H1 (cell line): ENCODE measurements around the gene BTBD9. TPM values are rescaled to one million over a fixed set of nuclear protein-coding genes. Genes with fewer than 3 reads are reported as not detected.

Source experiments
- CTCF ChIA-PET: fragments of 300-600 bp; sonication (Branson Sonifier 250); formaldehyde crosslinking; loops from one replicate; lab custom pipeline; 2021; ENCODE audit not compliant: partially characterized antibody; lab: Charles Lee
- POLR2A ChIA-PET: fragments of 300-600 bp; sonication (Branson Sonifier 250); formaldehyde crosslinking; loops from one replicate; lab custom pipeline; 2021; ENCODE audit warnings: inconsistent platforms; ENCODE audit not compliant: partially characterized antibody; lab: Charles Lee
- DNase-seq, 2 experiments: peaks; one replicate each; pipeline versions ENCODE4 v3.0.0 to v3.0.0-alpha.2; 2010 to 2022; ENCODE audit warnings: low spot score in 2 of 2, low read depth in 1 of 2, mixed read lengths in 1 of 2
- FAIRE-seq: peaks from 2 replicates; lab custom pipeline; 2011; peaks lifted over from hg19 to GRCh38; lab: Jason Lieb, UNC
- H2AFZ ChIP-seq: 2 replicates; pipeline ENCODE4 v1.8.1; 2012; ENCODE audit warnings: low read length, inconsistent platforms
- H2AK5ac ChIP-seq: 2 replicates; pipeline ENCODE4 v1.6.1; 2013; ENCODE audit warnings: low read depth, low read length
- H2BK120ac ChIP-seq: replicated peaks from 2 replicates; pipeline ENCODE3; 2013; ENCODE audit warnings: low read depth, low read length, inconsistent platforms
- H2BK12ac ChIP-seq: 2 replicates; pipeline ENCODE4 v1.6.1; 2013; ENCODE audit warnings: low read depth, low read length
- H2BK15ac ChIP-seq: 2 replicates; pipeline ENCODE4 v1.6.1; 2013; ENCODE audit warnings: low read length
- H2BK20ac ChIP-seq: 2 replicates; pipeline ENCODE4 v1.6.1; 2013; ENCODE audit warnings: low read length
- H2BK5ac ChIP-seq: 2 replicates; pipeline ENCODE4 v1.6.1; 2013; ENCODE audit warnings: low read depth, low read length
- H3K14ac ChIP-seq: 2 replicates; pipeline ENCODE4 v1.6.1; 2013; ENCODE audit warnings: inconsistent platforms; ENCODE audit not compliant: insufficient read length
- H3K18ac ChIP-seq: 2 replicates; pipeline ENCODE4 v1.6.1; 2013; ENCODE audit warnings: low read length; ENCODE audit errors: extremely low read depth
- H3K23ac ChIP-seq: 2 replicates; pipeline ENCODE4 v1.6.1; 2013; ENCODE audit warnings: inconsistent platforms; ENCODE audit not compliant: insufficient read length
- H3K23me2 ChIP-seq: 2 replicates; pipeline ENCODE4 v1.6.1; 2013; ENCODE audit warnings: low read depth, low read length
- H3K27ac ChIP-seq: 2 replicates; pipeline ENCODE4 v1.6.1; 2011; ENCODE audit warnings: low read depth, low read length, inconsistent platforms
- H3K27me3 ChIP-seq, 4 experiments: replicated peaks in 1 of 4; 1 replicate in 1 of 4; 2 replicates in 3 of 4; pipeline versions ENCODE4 v1.6.1 to v1.8.1; 2011 to 2013; ENCODE audit warnings: low read length in 3 of 4, mild to moderate bottlenecking in 3 of 4, inconsistent platforms in 2 of 4, mixed read lengths in 2 of 4, moderate library complexity in 1 of 4; ENCODE audit not compliant: control insufficient read depth in 3 of 4, insufficient read depth in 3 of 4; ENCODE audit errors: extremely low read depth in 1 of 4
- H3K36me3 ChIP-seq, 4 experiments: 2 replicates each; pipeline versions ENCODE4 v1.6.1 to v1.8.1; 2011 to 2013; ENCODE audit warnings: mild to moderate bottlenecking in 4 of 4, low read length in 3 of 4, moderate library complexity in 2 of 4, control low read depth in 1 of 4, inconsistent platforms in 1 of 4; ENCODE audit not compliant: insufficient read depth in 4 of 4, control insufficient read depth in 2 of 4
- H3K4ac ChIP-seq: replicated peaks from 2 replicates; pipeline ENCODE3; 2013; ENCODE audit warnings: low read length, low read depth, mixed read lengths, inconsistent platforms; ENCODE audit not compliant: insufficient read length
- H3K4me1 ChIP-seq, 4 experiments: replicated peaks in 1 of 4; 1 replicate in 1 of 4; 2 replicates in 3 of 4; pipeline versions ENCODE4 v1.6.1 to v1.8.1; 2011 to 2013; ENCODE audit warnings: low read length in 3 of 4, inconsistent platforms in 2 of 4, mixed read lengths in 1 of 4; ENCODE audit not compliant: insufficient read depth in 4 of 4, control insufficient read depth in 3 of 4
- H3K4me2 ChIP-seq, 2 experiments: 2 replicates each; pipeline versions ENCODE4 v1.6.1 to v1.8.1; 2011 to 2013; ENCODE audit warnings: low read depth in 2 of 2, low read length in 2 of 2, control low read depth in 1 of 2, inconsistent platforms in 1 of 2, mild to moderate bottlenecking in 1 of 2; ENCODE audit not compliant: insufficient read depth in 1 of 2
- H3K4me3 ChIP-seq, 4 experiments: fragments of 200-600, 300-600 bp in 1 of 4; sonication (generic), shearing (Covaris generic), sonication (Bioruptor Twin) in 1 of 4; 2 replicates each; pipeline versions ENCODE4 v1.5.1 to v1.8.1; 2011 to 2016; ENCODE audit warnings: low read length in 4 of 4, low read depth in 3 of 4, control low read depth in 2 of 4, inconsistent platforms in 2 of 4, mild to moderate bottlenecking in 2 of 4, mixed read lengths in 1 of 4, moderate library complexity in 1 of 4; ENCODE audit not compliant: insufficient read depth in 2 of 4; ENCODE audit errors: extremely low read depth in 1 of 4
- H3K56ac ChIP-seq: replicated peaks from 2 replicates; pipeline ENCODE3; 2013; ENCODE audit warnings: low read depth, mild to moderate bottlenecking, mixed read lengths, low read length, inconsistent platforms; ENCODE audit not compliant: insufficient read length
- H3K79me1 ChIP-seq: 2 replicates; pipeline ENCODE4 v1.6.1; 2013; ENCODE audit warnings: low read depth, low read length, control low read depth
- H3K79me2 ChIP-seq, 2 experiments: 2 replicates each; pipeline versions ENCODE4 v1.6.1 to v1.8.1; 2012 to 2013; ENCODE audit warnings: low read length in 2 of 2, mild to moderate bottlenecking in 2 of 2, inconsistent platforms in 1 of 2; ENCODE audit not compliant: insufficient read depth in 2 of 2, control insufficient read depth in 1 of 2
- H3K9ac ChIP-seq, 4 experiments: replicated peaks in 1 of 4; 1 replicate in 1 of 4; 2 replicates in 3 of 4; pipeline versions ENCODE4 v1.6.1 to v1.8.1; 2011 to 2013; ENCODE audit warnings: low read depth in 3 of 4, low read length in 3 of 4, control low read depth in 2 of 4, mild to moderate bottlenecking in 2 of 4, moderate library complexity in 2 of 4, inconsistent platforms in 1 of 4; ENCODE audit errors: extremely low read depth in 1 of 4
- H3K9me3 ChIP-seq, 2 experiments: 2 replicates each; pipeline versions ENCODE4 v1.6.1 to v1.8.1; 2012 to 2013; ENCODE audit warnings: mild to moderate bottlenecking in 2 of 2, moderate library complexity in 2 of 2, control low read depth in 1 of 2, inconsistent platforms in 1 of 2, low read depth in 1 of 2, low read length in 1 of 2, mixed read lengths in 1 of 2; ENCODE audit not compliant: insufficient read depth in 2 of 2
- H4K20me1 ChIP-seq, 2 experiments: replicated peaks in 1 of 2; 2 replicates each; pipeline versions ENCODE3 to v1.8.1; 2011 to 2013; ENCODE audit warnings: inconsistent platforms in 2 of 2, low read length in 2 of 2, mild to moderate bottlenecking in 1 of 2; ENCODE audit not compliant: insufficient read depth in 2 of 2, control insufficient read depth in 1 of 2
- H4K5ac ChIP-seq: 2 replicates; pipeline ENCODE4 v1.6.1; 2013; ENCODE audit warnings: low read length, low read depth, mixed read lengths, inconsistent platforms; ENCODE audit not compliant: insufficient read length
- H4K8ac ChIP-seq: 2 replicates; pipeline ENCODE4 v1.8.0; 2013; ENCODE audit warnings: mild to moderate bottlenecking, moderate library complexity, low read length, inconsistent platforms; ENCODE audit not compliant: insufficient read depth; ENCODE audit errors: extremely low read depth
- H4K91ac ChIP-seq: replicated peaks from 2 replicates; pipeline ENCODE3; 2013; ENCODE audit warnings: low read length, mixed read lengths, inconsistent platforms; ENCODE audit not compliant: insufficient read length
- BRCA1 ChIP-seq: IDR thresholded peaks from 2 replicates; pipeline ENCODE4 v1.6.1; 2012; ENCODE audit warnings: low read depth, low read length, improper control_type of control experiment
- EGR1 ChIP-seq: IDR thresholded peaks from 2 replicates; pipeline ENCODE4 v1.6.1; 2011; ENCODE audit warnings: low read depth, low read length, borderline replicate concordance
- HDAC2 ChIP-seq, 2 experiments: fragments of 300-600 bp in 1 of 2; sonication (generic) in 1 of 2; IDR thresholded peaks; 2 replicates each; pipeline ENCODE4 v1.6.1; 2011 to 2012; ENCODE audit warnings: low read depth in 2 of 2, low read length in 2 of 2, mild to moderate bottlenecking in 2 of 2, moderate library complexity in 2 of 2, borderline replicate concordance in 1 of 2, inconsistent platforms in 1 of 2
- RFX5 ChIP-seq: IDR thresholded peaks from 2 replicates; pipeline ENCODE4 v1.6.1; 2011; ENCODE audit warnings: low read depth, low read length, improper control_type of control experiment, borderline replicate concordance
- SIRT6 ChIP-seq: IDR thresholded peaks from one replicate; pipeline ENCODE4 v1.7.1; 2012; ENCODE audit warnings: low read length, inconsistent platforms
- SP2 ChIP-seq: IDR thresholded peaks from 2 replicates; pipeline ENCODE4 v1.6.1; 2012; ENCODE audit warnings: mild to moderate bottlenecking, low read length, inconsistent platforms
- YY1 ChIP-seq: IDR thresholded peaks from 2 replicates; pipeline ENCODE4 v1.6.1; 2011; ENCODE audit warnings: low read depth, mild to moderate bottlenecking, low read length
- ZNF274 ChIP-seq: IDR thresholded peaks from 2 replicates; pipeline ENCODE4 v1.7.0; 2012; ENCODE audit warnings: low read length, borderline replicate concordance; ENCODE audit errors: extremely low read depth
- WGBS, 2 experiments: shearing (Covaris generic) in 1 of 2; methylation state at CpG; one replicate each; pipeline versions ENCODE4 v1.1.6 to v1.1.7; 2013 to 2015; ENCODE audit warnings: low lambda C conversion rate in 2 of 2, mixed read lengths in 2 of 2, inconsistent platforms in 1 of 2, low coverage in 1 of 2, missing lambda C conversion rate in 1 of 2; ENCODE audit not compliant: insufficient replicate concordance in 2 of 2, insufficient coverage in 1 of 2, insufficient read length in 1 of 2; ENCODE audit errors: extremely low coverage in 1 of 2, missing lambda C conversion rate in 1 of 2; 5-methylcytosine and 5-hydroxymethylcytosine counted together
- polyA plus RNA-seq, 7 experiments: library from polyadenylated mRNA; depleted of rRNA in 3 of 7; stranded (reverse) in 5 of 7; unstranded in 2 of 7; fragments of >200 nt in 5 of 7; fragments of 200-250 nt in 2 of 7; gene quantifications; 1 replicate in 5 of 7; 2 replicates in 1 of 7; 4 replicates in 1 of 7; pipeline versions ENCODE4 v1.2.1 to v1.2.3, GENCODE V29; 2011 to 2013; ENCODE audit warnings: missing spikeins in 2 of 7, mixed read lengths in 2 of 7
- total RNA-seq: library from RNA; stranded (reverse); fragmentation: NEBNext Ultra II Directional; extraction: Animal tissue kit (Norgen Biotek cat#: 25700); gene quantifications from 2 replicates; pipeline ENCODE4 v1.2.1, GENCODE V29; 2021

Gene BTBD9
- total and polyA plus RNA-seq, 2 of the 8 experiments (the other 6 are each of a cell fraction or from before 2014, with no cell fraction given): 0.92 to 4.1 TPM

DNA sequence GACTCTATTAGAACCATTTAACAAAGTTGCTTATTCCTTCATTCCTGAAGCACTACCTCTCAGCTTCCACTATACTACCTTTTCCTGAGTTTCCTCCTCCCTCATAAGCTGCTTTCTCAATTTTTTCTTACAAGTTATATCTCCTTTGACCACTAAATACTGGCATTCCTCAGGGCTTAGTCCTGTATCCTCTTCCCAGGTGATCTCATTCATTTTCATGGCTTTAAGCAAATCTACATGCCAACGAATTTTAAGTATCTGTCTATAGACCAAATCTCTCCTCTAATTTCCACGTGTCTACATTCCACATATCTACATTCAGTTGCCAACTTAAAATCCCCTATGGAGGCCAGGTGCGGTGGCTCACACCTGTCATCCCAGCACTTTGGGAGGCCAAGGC, 134.7 kb downstream of the BTBD9 start:
- no peak overlapping the region for H3K4ac ChIP-seq
- H3K23ac ChIP-seq: no peak overlapping the region
- H4K20me1 ChIP-seq: no peaks in the 10 kb centered on the region
- TF ChIP-seq RFX5: no peak
- TF ChIP-seq HDAC2 (IDR thresholded peaks at IDR 0.05; ENCODE audit: borderline replicate concordance in 1 of 2, low read depth in 2 of 2, low read length in 2 of 2): no peak
- TF ChIP-seq YY1: no peak
- no peak for TF ChIP-seq EGR1
- TF ChIP-seq SIRT6: no peak
- TF ChIP-seq SP2: no peak
- TF ChIP-seq BRCA1: no peak
- no peak for TF ChIP-seq ZNF274
- H3K9me3 ChIP-seq: no peaks in the 10 kb centered on the region
- no peak overlapping the region for H2AK5ac ChIP-seq
- WGBS, 2 experiments: 78% methylated on average over 3 of the region's 3 CpGs; no CpG with 5 or more reads in 1 of the 2 experiments
- POLR2A ChIA-PET: no interaction called here
- H3K27me3 ChIP-seq: no peaks in the 10 kb centered on the region
- H3K23me2 ChIP-seq: no peaks in the 10 kb centered on the region; the same call in 1 of the 2 replicates
- CTCF ChIA-PET: interaction anchor here (4.8 kb wide), 1 partner anchor 11 kb away, joined by 22 read pairs; no protein-coding TSS in a partner anchor
- FAIRE-seq: no peak
- H3K56ac ChIP-seq: no peak overlapping the region
- no peaks in the 10 kb centered on the region for H3K36me3 ChIP-seq
- no peak overlapping the region for H4K5ac ChIP-seq
- H3K79me1 ChIP-seq: no peaks in the 10 kb centered on the region
- no peak overlapping the region for H2BK12ac ChIP-seq
- H2BK15ac ChIP-seq: no peak overlapping the region
- no peaks in the 10 kb centered on the region for H3K79me2 ChIP-seq
- no peak overlapping the region for H4K91ac ChIP-seq
- no peak overlapping the region for H2BK5ac ChIP-seq
- no peak overlapping the region for H3K27ac ChIP-seq
- no peak overlapping the region for H3K4me2 ChIP-seq
- no peak overlapping the region for H2BK20ac ChIP-seq
- H3K14ac ChIP-seq: no peak overlapping the region
- no peak overlapping the region for H2AFZ ChIP-seq
- H3K18ac ChIP-seq: no peak overlapping the region
- H3K9ac ChIP-seq: no peak overlapping the region
- no peak overlapping the region for H3K4me3 ChIP-seq
- H3K4me1 ChIP-seq: peaks cover 0 to 10% (median 8%) of the 10 kb centered on the region in 4 experiments; a peak in 4 of 7 replicates
- H2BK120ac ChIP-seq: no peak overlapping the region
- H4K8ac ChIP-seq: no peak overlapping the region
- DNase-seq: no peak
